ENCODE measurements around the gene THBS3.

- TF ChIP-seq CTCF (IDR thresholded peaks at IDR 0.05; ENCODE audit: poor library complexity), result no peak
- no peak for TF ChIP-seq EZH2 (IDR thresholded peaks at IDR 0.05; ENCODE audit: borderline replicate concordance)
- no peak for TF ChIP-seq EZH2phosphoT487 (IDR thresholded peaks at IDR 0.05; ENCODE audit: low read depth, severe bottlenecking, unreplicated experiment)
These were observed 33.5 kb upstream of the THBS3 start for GRCh38 chr1:155241069-155241679.
